HG02798 (cell line): Measurements from ENCODE around the gene TEK.

Experiments used
- ATAC-seq: cut with Tn5 transposase; IDR thresholded peaks from one replicate; pipeline ENCODE4 v1.9.1; 2021; ENCODE audit warnings: mild to moderate bottlenecking; ENCODE audit not compliant: unreplicated experiment, poor library complexity

The TEK gene

DNA sequence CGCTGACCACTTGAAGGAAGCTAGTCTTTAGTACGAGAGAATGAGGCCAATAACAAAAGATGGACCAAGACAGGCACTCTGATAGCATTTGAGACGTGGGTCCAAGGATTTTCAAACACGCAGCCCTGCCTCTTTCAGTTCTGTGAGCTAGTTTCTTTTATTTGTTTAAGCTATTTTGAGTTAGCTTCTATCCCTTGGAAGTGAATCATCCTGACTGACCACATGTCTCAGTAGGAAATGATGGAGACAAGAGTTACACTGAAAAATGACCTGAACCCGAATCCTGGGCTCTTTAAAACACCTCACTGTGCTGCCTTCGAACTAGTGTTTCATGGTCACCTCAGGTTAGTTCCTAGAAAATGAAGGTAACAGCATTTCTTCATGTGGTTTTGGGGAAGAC lies 9.9 kb downstream of the TEK start:
- no peak for ATAC-seq

DNA sequence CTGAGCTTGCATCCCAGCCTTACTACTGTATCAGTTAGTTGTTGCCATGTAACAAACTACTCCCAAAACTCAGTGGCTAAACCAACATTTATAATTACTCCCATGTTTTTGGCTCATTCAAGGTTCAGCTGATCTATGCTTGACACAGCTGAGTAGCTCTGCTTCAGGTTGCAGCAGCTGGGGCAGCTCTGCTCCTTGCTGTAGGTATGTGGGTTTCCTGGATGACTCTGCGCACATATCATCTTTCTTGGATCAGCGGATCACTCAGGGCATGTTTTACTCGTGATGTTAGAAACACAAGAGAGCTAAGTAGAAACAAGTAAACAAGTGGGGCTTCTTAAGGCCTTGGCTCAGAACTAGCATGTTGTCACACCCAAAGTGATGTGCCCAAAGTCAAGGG lies 15.1 kb downstream of the TEK start:
- no peak for ATAC-seq

DNA sequence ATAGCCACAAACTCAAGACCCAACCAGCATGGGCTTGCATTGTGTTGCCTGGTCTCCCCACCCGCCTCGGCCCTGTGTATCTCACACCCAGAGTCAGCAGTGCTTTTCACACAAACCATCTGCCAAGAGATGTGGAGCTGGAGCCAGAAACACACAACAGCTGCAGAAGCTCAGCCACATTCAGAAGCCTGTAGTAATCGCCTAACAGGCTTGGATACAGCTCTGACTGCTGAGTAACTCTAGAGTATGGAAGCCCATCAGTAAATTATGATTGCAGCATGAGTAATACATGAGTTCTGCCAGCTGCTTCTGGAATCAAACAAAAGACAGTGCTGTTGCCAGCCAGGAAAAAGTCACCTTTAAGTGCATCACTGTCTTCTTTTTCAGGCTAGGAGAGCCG lies 16.0 kb downstream of the TEK start:
- no peak for ATAC-seq

DNA sequence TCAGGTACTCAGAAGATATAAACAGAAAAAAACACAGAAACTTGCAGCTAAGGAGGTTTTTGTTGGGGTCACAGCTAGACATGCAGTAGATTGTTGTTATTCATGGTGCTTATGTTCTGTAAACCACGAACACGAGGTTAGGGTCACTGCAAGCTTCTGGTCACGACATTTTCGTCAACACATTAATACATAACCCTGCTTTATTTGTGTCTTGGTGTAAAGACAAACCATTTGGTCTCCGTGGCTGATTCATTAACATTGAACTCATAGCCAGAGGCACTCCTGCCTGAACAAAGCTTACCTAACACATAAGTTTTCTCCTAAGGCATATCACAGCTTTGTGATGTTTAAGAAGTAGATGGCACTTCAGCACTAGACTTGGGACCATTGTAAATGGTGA lies 16.9 kb downstream of the TEK start:
- ATAC-seq = no peak

DNA sequence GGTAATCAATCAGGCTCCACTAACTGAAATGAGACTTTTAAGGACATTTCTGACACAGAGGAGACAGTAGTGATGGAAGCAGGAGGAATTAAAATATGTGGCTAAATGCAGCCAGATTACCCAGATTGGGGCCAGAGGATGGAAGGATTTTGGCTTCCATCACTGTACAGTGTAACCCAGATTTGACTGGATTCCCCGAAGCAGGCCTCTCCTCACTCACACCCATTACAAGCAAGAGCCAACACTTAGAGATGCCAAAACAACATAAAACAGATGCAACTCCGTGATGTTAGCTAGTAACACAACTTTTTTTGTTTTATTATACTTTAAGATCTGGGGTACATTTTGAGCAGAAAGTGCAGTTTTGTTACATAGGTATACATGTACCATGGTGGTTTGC lies 17.6 kb downstream of the TEK start:
- no peak for ATAC-seq

DNA sequence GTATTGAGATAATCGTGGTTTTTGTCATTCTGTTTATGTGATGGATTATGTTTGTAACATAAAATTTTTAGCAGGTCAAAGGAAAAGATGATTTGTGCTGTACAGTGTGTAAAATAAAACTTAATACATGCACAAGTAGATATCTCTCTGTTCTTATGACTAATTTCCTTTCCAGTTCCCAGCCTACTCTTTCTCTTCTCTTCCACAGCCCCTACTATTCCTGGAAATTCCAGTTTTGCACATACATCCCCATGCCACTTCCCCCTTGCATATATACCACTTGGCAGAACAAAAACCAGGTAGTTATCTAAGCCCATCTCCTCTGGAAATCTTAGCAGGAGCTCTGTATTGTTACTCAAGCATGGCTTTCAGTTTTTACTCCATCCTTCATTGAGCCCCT lies 20.2 kb downstream of the TEK start:
- no peak for ATAC-seq

DNA sequence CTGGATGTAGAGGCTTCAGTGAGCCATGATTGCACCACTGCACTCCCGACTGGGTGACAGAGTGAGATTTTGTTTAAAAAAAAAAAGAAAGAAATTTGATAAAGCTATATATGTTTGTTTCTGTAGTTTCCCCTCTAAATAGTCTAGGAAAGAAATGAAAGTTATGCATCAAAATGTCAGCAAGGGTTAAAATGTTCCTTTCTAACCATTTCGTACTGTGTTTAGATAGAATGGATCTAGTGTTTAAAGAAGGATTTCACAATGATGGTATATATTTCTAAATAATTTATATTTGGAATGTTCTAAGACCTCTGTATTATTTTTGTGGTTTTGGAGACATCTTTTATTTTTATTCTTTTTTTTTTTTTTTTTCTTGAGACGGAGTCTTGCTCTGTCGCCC lies 22.7 kb downstream of the TEK start:
- ATAC-seq = no peak

DNA sequence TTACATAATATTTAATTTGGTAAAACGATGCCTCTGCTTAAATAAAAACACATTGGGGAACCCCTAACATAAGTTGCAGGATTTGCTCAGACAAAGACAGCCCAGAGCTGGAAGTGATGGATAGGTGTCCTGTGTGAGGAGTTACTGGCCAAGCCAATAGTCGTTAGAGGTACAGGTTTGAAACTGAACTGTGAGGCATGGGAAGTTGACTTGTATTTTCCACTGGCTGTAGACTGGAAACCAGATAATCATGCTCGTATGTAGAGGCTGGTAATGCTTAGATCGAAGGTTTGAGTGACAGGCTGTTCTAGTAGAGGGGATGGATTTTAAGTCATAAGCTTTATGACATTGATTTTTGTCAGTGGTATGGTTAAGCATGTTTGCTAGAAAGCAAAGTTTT lies 24.8 kb downstream of the TEK start:
- no peak for ATAC-seq

DNA sequence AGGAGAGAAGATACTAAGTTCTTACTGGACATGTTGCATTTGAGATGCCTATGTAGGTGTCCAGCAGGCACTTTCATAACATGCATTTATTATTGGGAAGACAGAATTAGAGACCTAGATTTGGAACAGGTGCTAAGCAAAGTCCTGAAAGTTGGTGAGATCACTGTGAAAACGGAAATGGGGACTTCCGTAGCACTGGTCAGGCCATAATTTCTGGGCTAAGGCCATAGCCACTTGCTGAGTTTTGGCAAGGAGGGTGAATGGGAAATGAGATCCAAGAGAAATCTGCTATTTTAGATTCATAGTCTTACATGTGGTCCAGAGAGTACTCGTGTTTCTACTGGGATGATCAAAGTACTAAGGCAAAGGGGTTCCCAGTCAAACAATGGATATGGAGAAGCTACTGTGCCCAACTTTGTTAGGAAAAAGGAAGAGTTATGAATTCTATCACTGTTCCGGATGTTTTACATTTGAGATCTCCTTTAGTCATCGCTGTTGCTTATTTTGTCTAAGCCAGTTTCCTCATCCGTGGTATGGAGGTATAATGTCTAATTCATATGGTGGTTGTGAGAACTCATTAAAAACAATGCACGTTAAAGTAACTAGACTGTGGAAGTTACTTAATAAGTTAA lies 33.4 kb downstream of the TEK start:
- ATAC-seq = no peak

DNA sequence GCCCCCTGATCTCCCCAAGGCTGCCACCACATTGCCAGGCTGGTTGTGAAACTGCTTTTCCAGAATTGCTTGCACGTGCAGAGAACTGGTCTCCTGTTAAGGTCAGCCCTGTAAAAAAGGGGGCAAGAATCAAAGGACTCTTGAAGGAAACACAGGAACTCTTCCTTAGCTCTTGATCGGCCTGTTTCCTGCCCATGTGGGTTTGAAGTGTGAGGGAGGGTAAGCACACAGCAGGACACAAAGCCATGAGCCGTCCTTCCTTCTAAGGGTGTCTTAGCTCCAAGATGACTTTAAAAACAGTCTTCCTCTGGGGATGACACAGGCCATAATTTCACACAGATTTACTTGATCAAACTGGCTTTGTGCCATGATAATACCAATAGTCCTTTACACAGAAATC lies 36.1 kb downstream of the TEK start:
- ATAC-seq = no peak

DNA sequence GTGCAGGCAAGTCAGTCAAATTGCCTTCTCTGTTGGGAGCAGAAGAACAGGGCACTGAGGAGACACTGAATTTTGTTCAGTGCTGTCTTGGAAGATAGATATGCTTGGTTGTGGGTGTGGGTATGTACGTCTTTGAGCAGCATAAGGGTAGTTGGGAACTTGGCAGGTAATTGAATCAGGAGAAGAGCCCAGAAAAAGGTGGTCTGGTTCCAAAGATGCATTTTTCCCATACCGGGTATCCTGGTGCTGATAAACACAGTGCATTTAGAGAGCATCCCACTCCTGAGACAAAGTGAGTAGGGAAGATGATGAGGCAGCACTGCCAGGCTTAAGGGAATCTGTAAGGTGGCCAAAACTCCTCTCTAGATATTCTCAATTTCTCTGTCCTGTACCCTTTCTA lies 40.6 kb downstream of the TEK start:
- ATAC-seq = no peak

DNA sequence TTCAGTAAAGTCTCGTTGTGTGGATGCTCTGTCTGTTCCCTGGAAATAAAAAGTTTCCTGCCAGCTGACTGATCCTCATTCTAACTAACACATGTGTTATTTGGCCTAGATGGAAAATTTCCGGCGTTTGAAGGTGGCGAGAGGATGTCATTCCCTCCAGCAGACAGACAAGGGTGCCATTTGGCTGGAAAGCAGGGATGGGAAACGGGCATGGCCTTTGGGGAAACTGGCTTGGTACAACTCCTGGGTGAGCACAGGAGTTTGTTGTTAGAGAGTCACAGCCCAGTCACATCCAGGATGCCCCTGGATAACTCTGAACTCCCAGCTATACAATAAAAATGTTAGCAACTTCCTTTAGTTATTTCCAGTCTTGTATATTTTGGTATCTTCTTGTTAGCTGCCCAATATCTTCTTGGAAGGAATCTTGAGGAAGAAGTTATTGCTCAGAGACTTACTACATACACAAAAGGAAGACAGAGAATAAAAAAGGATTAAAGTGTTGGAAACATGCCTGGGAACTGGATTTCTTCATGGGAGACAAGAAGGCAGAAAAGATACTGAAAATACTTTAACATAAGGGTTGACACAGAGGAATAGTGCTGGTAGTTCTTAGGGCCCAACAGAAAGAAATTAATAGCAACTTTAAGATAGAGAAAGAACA lies 41.9 kb downstream of the TEK start:
- no peak for ATAC-seq

DNA sequence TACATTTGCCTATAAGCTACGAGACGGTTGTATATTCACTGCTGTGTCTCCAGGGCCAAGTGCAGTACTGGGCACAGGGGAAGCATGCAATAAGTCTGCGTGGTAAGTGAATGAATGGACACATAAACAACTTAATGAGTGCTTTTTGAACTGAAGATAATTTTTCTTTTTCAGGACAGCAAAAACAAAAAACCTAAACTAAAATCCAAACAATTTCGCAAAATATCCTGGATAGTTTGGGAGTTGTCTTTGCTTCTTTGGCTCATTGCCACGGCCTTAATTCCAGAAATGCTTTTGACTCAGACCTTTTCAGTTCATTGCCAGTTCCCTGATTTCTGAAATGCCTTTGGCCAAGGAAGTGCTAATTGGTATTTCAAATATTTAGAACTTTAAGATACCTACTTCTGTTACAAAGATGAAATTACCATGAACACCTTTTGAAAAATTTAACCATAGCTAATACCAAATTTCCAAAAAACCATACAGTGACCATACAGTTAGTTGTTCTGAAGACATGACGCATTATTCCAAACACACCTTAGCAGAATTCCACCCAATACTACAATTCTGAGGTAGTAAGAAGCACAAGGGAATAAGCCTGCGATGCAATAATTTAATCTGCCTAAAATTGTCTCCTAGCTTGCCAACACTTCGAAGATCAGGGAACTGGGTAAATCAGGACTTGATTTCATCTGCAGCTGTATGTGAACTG lies 42.8 kb downstream of the TEK start:
- ATAC-seq = no peak

DNA sequence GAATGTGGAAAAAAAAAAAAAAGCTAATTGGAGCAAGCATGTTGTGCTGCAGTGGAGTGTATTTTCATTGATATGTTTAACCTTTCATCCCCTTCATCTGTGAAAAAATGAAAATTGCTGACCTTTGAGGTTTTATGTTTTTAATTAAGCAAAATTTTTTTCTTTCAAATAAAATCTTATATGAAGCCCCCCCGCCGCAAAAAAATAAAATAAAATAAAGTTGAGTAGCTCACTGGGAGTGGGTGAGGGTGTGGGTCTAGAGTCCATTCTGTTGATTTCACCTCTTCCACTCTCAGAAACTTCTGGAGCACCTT lies 43.3 kb downstream of the TEK start:
- ATAC-seq = no peak

DNA sequence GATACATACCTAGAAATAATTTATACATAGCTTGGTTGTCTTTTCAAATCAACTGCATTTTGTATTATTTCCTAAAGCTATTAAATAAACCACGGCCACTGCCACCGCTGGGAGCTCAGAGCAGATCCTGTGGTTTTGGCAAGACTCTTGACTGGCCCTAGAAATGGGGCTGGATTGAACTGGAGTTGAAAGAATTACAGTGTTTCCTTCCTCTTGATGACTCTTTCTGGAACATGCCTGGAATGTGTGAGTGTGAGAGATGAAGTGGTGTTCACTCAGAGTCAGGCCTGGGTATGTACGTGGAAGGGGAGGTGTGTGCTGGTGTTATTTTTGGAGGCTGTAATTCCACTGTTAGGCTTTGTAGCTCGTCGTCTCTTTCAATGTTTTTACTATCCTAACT lies 45.9 kb downstream of the TEK start:
- no peak for ATAC-seq

DNA sequence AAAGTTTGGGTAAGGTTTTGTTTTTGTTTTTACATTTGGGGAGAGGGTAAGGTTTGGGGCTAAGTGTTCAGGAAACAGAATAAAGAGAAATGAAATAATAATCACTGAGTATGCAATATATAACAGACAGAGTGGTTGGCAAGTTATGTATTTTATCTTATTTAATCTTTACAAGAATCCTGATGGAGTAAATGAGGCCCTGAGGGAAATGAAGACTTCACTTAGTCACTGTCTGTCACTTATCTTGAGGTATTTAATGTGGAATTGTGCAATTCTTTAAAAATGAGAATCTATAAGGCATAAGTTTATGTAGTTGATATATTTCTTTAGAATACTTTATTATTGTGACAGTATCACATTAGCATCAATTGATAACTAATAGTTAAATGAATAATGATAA lies 48.1 kb downstream of the TEK start:
- ATAC-seq = no peak

DNA sequence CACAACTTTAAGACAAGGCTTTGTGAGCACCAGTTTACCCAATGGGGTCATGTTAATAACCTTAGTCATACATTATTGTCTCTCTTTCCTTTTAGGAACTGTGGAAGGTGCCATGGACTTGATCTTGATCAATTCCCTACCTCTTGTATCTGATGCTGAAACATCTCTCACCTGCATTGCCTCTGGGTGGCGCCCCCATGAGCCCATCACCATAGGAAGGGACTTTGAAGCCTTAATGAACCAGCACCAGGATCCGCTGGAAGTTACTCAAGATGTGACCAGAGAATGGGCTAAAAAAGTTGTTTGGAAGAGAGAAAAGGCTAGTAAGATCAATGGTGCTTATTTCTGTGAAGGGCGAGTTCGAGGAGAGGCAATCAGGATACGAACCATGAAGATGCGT lies 48.7 kb downstream of the TEK start:
- no peak for ATAC-seq

DNA sequence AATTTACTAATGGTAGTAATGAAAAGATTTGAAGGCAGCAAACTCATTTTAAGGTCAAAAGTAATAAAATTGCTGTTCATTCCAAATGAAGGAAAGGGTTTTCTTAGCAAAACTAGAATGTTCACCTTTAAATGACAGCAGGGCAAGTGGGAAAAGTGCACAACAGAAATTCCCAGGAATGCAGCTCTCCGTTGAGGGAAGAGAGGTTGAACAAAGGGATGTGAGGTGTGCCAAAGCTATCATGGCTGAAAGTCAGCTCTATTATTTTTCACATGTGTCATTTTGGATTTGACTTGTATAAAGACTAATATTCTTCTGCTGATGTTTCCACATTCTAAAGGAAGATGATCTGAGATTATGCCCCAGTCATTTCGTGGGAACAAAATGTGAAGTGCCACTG lies 51.6 kb downstream of the TEK start:
- no peak for ATAC-seq

DNA sequence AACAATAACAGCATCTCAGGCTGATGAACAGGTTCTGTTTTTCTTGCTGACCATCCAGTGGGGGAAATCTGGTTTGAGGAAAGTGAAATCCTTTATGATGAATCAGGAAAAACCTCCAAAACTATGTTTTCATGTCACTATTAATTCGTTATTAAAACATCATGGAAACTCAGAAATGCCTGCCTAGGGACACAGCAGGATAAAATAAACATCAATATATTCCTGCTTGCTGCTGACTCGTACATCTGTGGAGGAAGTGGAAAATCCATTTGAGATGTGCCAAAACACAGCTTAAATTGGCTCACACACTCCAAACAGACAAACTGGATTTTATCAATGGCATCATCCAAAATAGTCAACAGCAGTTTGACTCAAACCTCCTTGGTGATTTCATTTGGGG lies 53.0 kb downstream of the TEK start:
- ATAC-seq = no peak

DNA sequence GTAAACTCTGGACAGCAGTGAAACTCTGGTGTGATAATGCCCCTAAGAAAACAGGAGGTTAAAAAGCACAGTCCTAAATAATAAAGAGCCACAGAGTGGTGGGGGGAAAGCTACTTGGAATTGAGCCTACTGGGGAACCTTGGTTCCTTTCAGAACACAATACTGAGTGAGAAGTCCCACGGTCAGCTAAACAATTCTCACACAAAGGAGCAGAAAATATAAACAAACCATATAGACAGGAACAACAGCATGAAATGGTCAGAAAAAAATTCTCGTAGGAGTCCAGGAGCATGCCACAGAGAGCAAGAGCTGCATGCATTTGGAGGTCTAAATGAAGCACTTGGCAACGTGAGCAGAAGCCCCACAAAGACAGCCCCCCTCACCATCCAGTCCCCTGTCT lies 56.0 kb downstream of the TEK start:
- ATAC-seq = no peak

DNA sequence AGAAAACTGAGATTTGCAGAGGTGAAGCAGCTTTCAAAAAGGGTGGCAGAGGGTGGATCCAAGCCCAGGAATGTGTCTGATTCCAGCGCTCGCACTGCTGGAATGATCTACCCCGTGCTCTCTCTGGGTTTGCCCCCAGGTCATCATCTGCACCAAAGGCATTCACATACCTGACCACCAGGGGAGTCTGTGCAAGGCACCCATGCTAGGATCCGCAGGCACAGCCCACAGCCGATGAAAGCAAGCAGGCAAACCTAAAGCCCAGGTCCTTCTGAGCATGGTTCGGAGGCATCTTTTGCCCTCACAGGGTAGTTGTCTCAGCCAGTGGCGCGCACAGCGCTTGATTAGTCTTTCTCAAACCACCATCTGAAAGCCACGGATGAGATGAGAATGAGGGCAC lies 56.6 kb downstream of the TEK start:
- ATAC-seq = no peak

DNA sequence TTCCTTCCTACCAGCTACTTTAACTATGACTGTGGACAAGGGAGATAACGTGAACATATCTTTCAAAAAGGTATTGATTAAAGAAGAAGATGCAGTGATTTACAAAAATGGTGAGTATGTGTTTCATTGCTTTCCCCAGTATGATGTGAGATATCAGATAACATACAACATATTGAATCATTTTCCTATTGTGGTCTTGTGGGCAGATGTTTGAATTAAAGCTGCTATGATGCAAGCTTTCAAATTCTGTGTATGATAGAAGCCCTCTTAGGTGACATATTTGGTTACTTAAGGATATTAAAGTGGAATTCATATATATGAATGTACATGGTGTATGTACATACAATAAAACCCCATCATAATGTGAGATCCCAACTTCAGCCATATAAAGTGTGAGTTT lies 59.5 kb downstream of the TEK start:
- no peak for ATAC-seq
